Activated naive CD8-positive, alpha-beta T cell treated with anti-CD3 and anti-CD28 coated beads for 36 hours (primary cell): ENCODE measurements around the gene VMO1. TPM values are rescaled to one million over a fixed set of nuclear protein-coding genes. Genes with fewer than 3 reads are reported as not detected.

Experiments
- DNase-seq: peaks from one replicate; pipeline ENCODE4 v3.0.0; 2021
- H3K27ac Mint-ChIP-seq: one replicate; pipeline ENCODE4 v1.8.0; 2022; ENCODE audit warnings: mild to moderate bottlenecking, moderate library complexity, mixed read lengths
- H3K27me3 Mint-ChIP-seq: one replicate; pipeline ENCODE4 v1.8.0; 2022; ENCODE audit warnings: mild to moderate bottlenecking, mixed read lengths
- H3K36me3 Mint-ChIP-seq: one replicate; pipeline ENCODE4 v1.8.0; 2021; ENCODE audit warnings: mild to moderate bottlenecking, mixed read lengths
- H3K4me1 Mint-ChIP-seq: one replicate; pipeline ENCODE4 v1.8.0; 2021; ENCODE audit warnings: mixed read lengths
- H3K4me3 Mint-ChIP-seq: one replicate; pipeline ENCODE4 v1.8.0; 2022; ENCODE audit warnings: mild to moderate bottlenecking, moderate library complexity, mixed read lengths
- H3K9me3 Mint-ChIP-seq: one replicate; pipeline ENCODE4 v1.8.0; 2022; ENCODE audit warnings: mixed read lengths
- total RNA-seq, 2 experiments: library from RNA; stranded (reverse); gene quantifications; one replicate each; pipeline ENCODE4 v1.2.3, GENCODE V29; 2021

VMO1 gene
- total RNA-seq, 2 experiments from 2014 or later, result not detected

- Mint-ChIP-seq H3K4me1 (peaks cover 11% of the 10 kb centered on the region), H3K27me3 (peaks cover 9% of the 10 kb centered on the region), H3K27ac (no peak overlapping the region), H3K4me3 (no peak overlapping the region), H3K9me3 (no peaks in the 10 kb centered on the region), H3K36me3 (no peaks in the 10 kb centered on the region)
- DNase-seq, result no peak
Observed at GRCh38 chr17:4751932-4752331, 34.2 kb downstream of the VMO1 start.

GRCh38 chr17:4750606-4751005 is 35.6 kb downstream of the VMO1 start:
- no peaks in the 10 kb centered on the region for H3K36me3 Mint-ChIP-seq
- H3K4me3 Mint-ChIP-seq, result no peak overlapping the region
- no peak overlapping the region for H3K27ac Mint-ChIP-seq
- H3K4me1 Mint-ChIP-seq, result peaks cover 11% of the 10 kb centered on the region
- H3K9me3 Mint-ChIP-seq, result no peaks in the 10 kb centered on the region
- DNase-seq, result no peak
- peaks cover 9% of the 10 kb centered on the region for H3K27me3 Mint-ChIP-seq

- H3K9me3 Mint-ChIP-seq, result no peaks in the 10 kb centered on the region
Observed at GRCh38 chr17:4748686-4749085, 37.5 kb downstream of the VMO1 start.

GRCh38 chr17:4747847-4748246 is 38.3 kb downstream of the VMO1 start:
- no peak overlapping the region for H3K27ac Mint-ChIP-seq
- H3K9me3 Mint-ChIP-seq, result no peaks in the 10 kb centered on the region
- H3K27me3 Mint-ChIP-seq, result no peaks in the 10 kb centered on the region
- DNase-seq, result no peak
- H3K36me3 Mint-ChIP-seq, result no peaks in the 10 kb centered on the region
- H3K4me1 Mint-ChIP-seq, result peaks cover 11% of the 10 kb centered on the region
- H3K4me3 Mint-ChIP-seq, result peak overlapping the region; percentile 12

More at GRCh38 chr17:4748686-4749085, 37.5 kb downstream of the VMO1 start:
- H3K4me3 Mint-ChIP-seq, result no peak overlapping the region
- H3K27ac Mint-ChIP-seq, result no peak overlapping the region
- H3K36me3 Mint-ChIP-seq, result no peaks in the 10 kb centered on the region
- no peaks in the 10 kb centered on the region for H3K27me3 Mint-ChIP-seq
- peaks cover 11% of the 10 kb centered on the region for H3K4me1 Mint-ChIP-seq
- no peak for DNase-seq

- no peak for DNase-seq
- Mint-ChIP-seq H3K36me3 (no peaks in the 10 kb centered on the region), H3K4me1 (peaks cover 12% of the 10 kb centered on the region), H3K27ac (no peak overlapping the region), H3K27me3 (peaks cover 9% of the 10 kb centered on the region), H3K4me3 (no peak overlapping the region), H3K9me3 (no peaks in the 10 kb centered on the region)
Observed at GRCh38 chr17:4744999-4745969, 40.9 kb downstream of the VMO1 start.

GRCh38 chr17:4743898-4744297 is 42.3 kb downstream of the VMO1 start:
- DNase-seq, result no peak
- Mint-ChIP-seq H3K27me3 (peaks cover 13% of the 10 kb centered on the region), H3K9me3 (no peaks in the 10 kb centered on the region), H3K4me3 (no peak overlapping the region), H3K36me3 (no peaks in the 10 kb centered on the region), H3K4me1 (peaks cover 15% of the 10 kb centered on the region), H3K27ac (no peak overlapping the region)

- no peaks in the 10 kb centered on the region for H3K36me3 Mint-ChIP-seq
- H3K9me3 Mint-ChIP-seq, result no peaks in the 10 kb centered on the region
- H3K27ac Mint-ChIP-seq, result no peak overlapping the region
- no peak overlapping the region for H3K4me3 Mint-ChIP-seq
- DNase-seq, result no peak
- H3K4me1 Mint-ChIP-seq, result peaks cover 17% of the 10 kb centered on the region
- H3K27me3 Mint-ChIP-seq, result peaks cover 20% of the 10 kb centered on the region
Observed at GRCh38 chr17:4743216-4743615, 42.9 kb downstream of the VMO1 start.

GRCh38 chr17:4742629-4743028 is 43.5 kb downstream of the VMO1 start:
- peaks cover 21% of the 10 kb centered on the region for H3K27me3 Mint-ChIP-seq
- no peaks in the 10 kb centered on the region for H3K36me3 Mint-ChIP-seq
- no peak overlapping the region for H3K27ac Mint-ChIP-seq
- no peak overlapping the region for H3K4me3 Mint-ChIP-seq
- H3K4me1 Mint-ChIP-seq, result peaks cover 14% of the 10 kb centered on the region
- no peak for DNase-seq
- H3K9me3 Mint-ChIP-seq, result no peaks in the 10 kb centered on the region

- Mint-ChIP-seq H3K36me3 (no peaks in the 10 kb centered on the region), H3K9me3 (no peaks in the 10 kb centered on the region), H3K27me3 (peaks cover 21% of the 10 kb centered on the region), H3K27ac (no peak overlapping the region), H3K4me1 (peaks cover 13% of the 10 kb centered on the region), H3K4me3 (no peak overlapping the region)
- no peak for DNase-seq
Observed at GRCh38 chr17:4742133-4742532, 44.0 kb downstream of the VMO1 start.

- H3K4me3 Mint-ChIP-seq, result no peak overlapping the region
- H3K27me3 Mint-ChIP-seq, result peaks cover 21% of the 10 kb centered on the region
- no peaks in the 10 kb centered on the region for H3K36me3 Mint-ChIP-seq
- no peak overlapping the region for H3K27ac Mint-ChIP-seq
- no peak for DNase-seq
- H3K9me3 Mint-ChIP-seq, result no peaks in the 10 kb centered on the region
- peaks cover 13% of the 10 kb centered on the region for H3K4me1 Mint-ChIP-seq
Observed at GRCh38 chr17:4741544-4741943, 44.6 kb downstream of the VMO1 start.

GRCh38 chr17:4740584-4740983 is 45.6 kb downstream of the VMO1 start:
- no peak overlapping the region for H3K27ac Mint-ChIP-seq
- H3K4me3 Mint-ChIP-seq, result peak overlapping the region; percentile 63
- no peak for DNase-seq
- H3K4me1 Mint-ChIP-seq, result peaks cover 20% of the 10 kb centered on the region
- H3K9me3 Mint-ChIP-seq, result no peaks in the 10 kb centered on the region
- peaks cover 21% of the 10 kb centered on the region for H3K27me3 Mint-ChIP-seq
- no peaks in the 10 kb centered on the region for H3K36me3 Mint-ChIP-seq

GRCh38 chr17:4740025-4740351 is 46.2 kb downstream of the VMO1 start:
- Mint-ChIP-seq H3K4me3 (peak overlapping the region; percentile 63), H3K9me3 (no peaks in the 10 kb centered on the region), H3K27ac (no peak overlapping the region), H3K4me1 (peaks cover 20% of the 10 kb centered on the region), H3K27me3 (peaks cover 21% of the 10 kb centered on the region), H3K36me3 (no peaks in the 10 kb centered on the region)
- DNase-seq, result no peak

GRCh38 chr17:4739122-4740024 is 46.8 kb downstream of the VMO1 start, which contains the start of the genes CXCL16 and ZMYND15:
Gene CXCL16, minus strand, starts transcription at chr17:4739928. Its CDS starts 589 bp downstream, at chr17:4739339.
Gene ZMYND15, plus strand, starts transcription at chr17:4739833. Its CDS starts 716 bp downstream, at chr17:4740549.
- peak within 1 kb of the TSS; percentile 48 for H3K27ac Mint-ChIP-seq
- DNase-seq, result peak; percentile 61

GRCh38 chr17:4738136-4739121 is 47.7 kb downstream of the VMO1 start:
- no peaks in the 10 kb centered on the region for H3K9me3 Mint-ChIP-seq
- H3K27me3 Mint-ChIP-seq, result peaks cover 21% of the 10 kb centered on the region
- H3K27ac Mint-ChIP-seq, result peak overlapping the region; percentile 48
- DNase-seq, result no peak
- no peaks in the 10 kb centered on the region for H3K36me3 Mint-ChIP-seq
- peaks cover 21% of the 10 kb centered on the region for H3K4me1 Mint-ChIP-seq
- peak overlapping the region; percentile 73 for H3K4me3 Mint-ChIP-seq

More at GRCh38 chr17:4739122-4740024, 46.8 kb downstream of the VMO1 start, which contains the start of the genes CXCL16 and ZMYND15:
- peak within 1 kb of the TSS; percentile 73 for H3K4me3 Mint-ChIP-seq
- H3K36me3 Mint-ChIP-seq, result no peaks in the 10 kb centered on the region
- H3K4me1 Mint-ChIP-seq, result peaks cover 20% of the 10 kb centered on the region
- H3K9me3 Mint-ChIP-seq, result no peaks in the 10 kb centered on the region
- peaks cover 21% of the 10 kb centered on the region for H3K27me3 Mint-ChIP-seq
